HG02981 (cell line): ENCODE results near the gene TMC5.
"Not testable (repeated sequence)": the region's sequence is repeated elsewhere in the genome, so short reads cannot be mapped to it uniquely, and the experiment has no call there.

Experiments
- ATAC-seq: cut with Tn5 transposase; IDR thresholded peaks from one replicate; pipeline ENCODE4 v1.9.1; 2021; ENCODE audit warnings: mild to moderate bottlenecking, moderate library complexity; ENCODE audit not compliant: unreplicated experiment

TMC5 gene

GRCh38 chr16:19528666-19529065, 111.0 kb downstream of the TMC5 start:
- ATAC-seq, result no peak

GRCh38 chr16:19532601-19533000, 114.9 kb downstream of the TMC5 start:
- ATAC-seq, result no peak

GRCh38 chr16:19540241-19540970, 122.7 kb downstream of the TMC5 start:
- no peak for ATAC-seq

GRCh38 chr16:19542138-19542821, 124.6 kb downstream of the TMC5 start:
- no peak for ATAC-seq

- not testable (repeated sequence) for ATAC-seq
Observed at GRCh38 chr16:19543278-19543996, 125.8 kb downstream of the TMC5 start.

GRCh38 chr16:19548144-19548543, 130.5 kb downstream of the TMC5 start:
- ATAC-seq, result no peak
